NCI-H748 treated with DMSO at 0.1 percent for 48 hours (cell line): Measurements from ENCODE around the gene MYT1.

ENCODE experiments used
- DNase-seq: peaks from one replicate; lab custom pipeline; 2025; lab: John Stamatoyannopoulos, UW

The MYT1 gene

GRCh38 chr20:64219202-64219601 is 55.0 kb downstream of the MYT1 start:
- no peak for DNase-seq

GRCh38 chr20:64219730-64220129 is 55.5 kb downstream of the MYT1 start:
- no peak for DNase-seq

- no peak for DNase-seq
Measured at GRCh38 chr20:64220420-64220819, 56.2 kb downstream of the MYT1 start.

- DNase-seq: no peak
Measured at GRCh38 chr20:64220891-64221527, 56.8 kb downstream of the MYT1 start.

GRCh38 chr20:64222291-64222735 is 58.1 kb downstream of the MYT1 start:
- DNase-seq: no peak

GRCh38 chr20:64222851-64223525 is 58.7 kb downstream of the MYT1 start:
- no peak for DNase-seq

GRCh38 chr20:64223526-64224067 is 59.3 kb downstream of the MYT1 start:
- DNase-seq: no peak

GRCh38 chr20:64224351-64225170 is 60.3 kb downstream of the MYT1 start:
- no peak for DNase-seq

- DNase-seq: no peak
Measured at GRCh38 chr20:64225171-64225595, 60.9 kb downstream of the MYT1 start.

GRCh38 chr20:64225828-64226598 is 61.8 kb downstream of the MYT1 start:
- DNase-seq: no peak

- DNase-seq: no peak
Measured at GRCh38 chr20:64226686-64227580, 62.7 kb downstream of the MYT1 start.

- DNase-seq: no peak
Measured at GRCh38 chr20:64228086-64228653, 63.9 kb downstream of the MYT1 start.

GRCh38 chr20:64228751-64229506 is 64.7 kb downstream of the MYT1 start:
- DNase-seq: no peak

- no peak for DNase-seq
Measured at GRCh38 chr20:64229507-64230061, 65.3 kb downstream of the MYT1 start.

- no peak for DNase-seq
Measured at GRCh38 chr20:64230461-64231145, 66.4 kb downstream of the MYT1 start.

GRCh38 chr20:64231621-64232550 is 67.6 kb downstream of the MYT1 start:
- no peak for DNase-seq

- no peak for DNase-seq
Measured at GRCh38 chr20:64232794-64233193, 68.5 kb downstream of the MYT1 start.

- DNase-seq: no peak
Measured at GRCh38 chr20:64233725-64234124, 69.5 kb downstream of the MYT1 start.
